ENCODE measurements around the gene OTUD7B.

- no peak for TF ChIP-seq ZBTB7A (IDR thresholded peaks at IDR 0.05; ENCODE audit: low read depth)
- no peak for TF ChIP-seq EP300 (IDR thresholded peaks at IDR 0.05; ENCODE audit: borderline replicate concordance)
- TF ChIP-seq YY1 (IDR thresholded peaks at IDR 0.05; ENCODE audit: low read depth) = no peak
- no peak for TF ChIP-seq TAF1 (IDR thresholded peaks at IDR 0.05; ENCODE audit: low read depth)
These were observed 80.7 kb downstream of the OTUD7B start for GRCh38 chr1:149929856-149930255.

Data from Ishikawa (cell line).